Measurements from ENCODE around the gene XPA.

Gene XPA

GRCh38 chr9:97660847-97661246 is 36.3 kb downstream of the XPA start:
- TF ChIP-seq CTCF (conservative IDR thresholded peaks at IDR 0.05; ENCODE audit: control insufficient read depth, insufficient read depth, low read depth, low read length), result no peak
- DNase-seq (ENCODE audit: low read depth), result peak; percentile 15
- H3K4me3 ChIP-seq (ENCODE audit: control insufficient read depth, low read depth, low read length), result no peak overlapping the region

GRCh38 chr9:97660340-97660739 is 36.8 kb downstream of the XPA start:
- TF ChIP-seq CTCF (conservative IDR thresholded peaks at IDR 0.05; ENCODE audit: control insufficient read depth, insufficient read depth, low read depth, low read length), result no peak
- no peak for DNase-seq (ENCODE audit: low read depth)
- no peak overlapping the region for H3K4me3 ChIP-seq (ENCODE audit: control insufficient read depth, low read depth, low read length)

GRCh38 chr9:97659771-97660170 is 37.4 kb downstream of the XPA start:
- DNase-seq (ENCODE audit: low read depth), result no peak
- TF ChIP-seq CTCF (conservative IDR thresholded peaks at IDR 0.05; ENCODE audit: control insufficient read depth, insufficient read depth, low read depth, low read length), result no peak
- no peak overlapping the region for H3K4me3 ChIP-seq (ENCODE audit: control insufficient read depth, low read depth, low read length)

- TF ChIP-seq CTCF (conservative IDR thresholded peaks at IDR 0.05; ENCODE audit: control insufficient read depth, insufficient read depth, low read depth, low read length), result no peak
- DNase-seq (ENCODE audit: low read depth), result no peak
- H3K4me3 ChIP-seq (ENCODE audit: control insufficient read depth, low read depth, low read length), result no peak overlapping the region
Measured at GRCh38 chr9:97658707-97659106, 38.4 kb downstream of the XPA start.

GRCh38 chr9:97651646-97652045 is 45.5 kb downstream of the XPA start:
- TF ChIP-seq CTCF (conservative IDR thresholded peaks at IDR 0.05; ENCODE audit: control insufficient read depth, insufficient read depth, low read depth, low read length), result no peak
- DNase-seq (ENCODE audit: low read depth), result no peak

GRCh38 chr9:97647996-97648395 is 49.1 kb downstream of the XPA start:
- DNase-seq (ENCODE audit: low read depth), result no peak
- TF ChIP-seq CTCF (conservative IDR thresholded peaks at IDR 0.05; ENCODE audit: control insufficient read depth, insufficient read depth, low read depth, low read length), result no peak

More at GRCh38 chr9:97651646-97652045, 45.5 kb downstream of the XPA start:
- H3K4me3 ChIP-seq (ENCODE audit: control insufficient read depth, low read depth, low read length), result no peak overlapping the region

GRCh38 chr9:97645720-97646119 is 51.4 kb downstream of the XPA start:
- no peak for TF ChIP-seq CTCF (conservative IDR thresholded peaks at IDR 0.05; ENCODE audit: control insufficient read depth, insufficient read depth, low read depth, low read length)
- DNase-seq (ENCODE audit: low read depth), result no peak
- H3K4me3 ChIP-seq (ENCODE audit: control insufficient read depth, low read depth, low read length), result no peak overlapping the region

More at GRCh38 chr9:97647996-97648395, 49.1 kb downstream of the XPA start:
- H3K4me3 ChIP-seq (ENCODE audit: control insufficient read depth, low read depth, low read length), result no peak overlapping the region

Measured in fibroblast of mammary gland (primary cell).